ENCODE results near the gene METTL16. TPM values are rescaled to one million over a fixed set of nuclear protein-coding genes. Genes with fewer than 3 reads are reported as not detected.
"Not testable (repeated sequence)": the region's sequence is repeated elsewhere in the genome, so short reads cannot be mapped to it uniquely, and the experiment has no call there.

The METTL16 gene
- total and polyA plus RNA-seq, 4 donors, result 4.1 to 8.9 (median 6.6) TPM

- TF ChIP-seq ATF3 (IDR thresholded peaks at IDR 0.05) (no peak), HNF4A (conservative IDR thresholded peaks at IDR 0.05) (no peak), JUND (IDR thresholded peaks at IDR 0.05) (no peak), FOXA2 (IDR thresholded peaks at IDR 0.05) (no peak), FOXA1 (IDR thresholded peaks at IDR 0.05) (no peak), RAD21 (IDR thresholded peaks at IDR 0.05) (no peak)
Observed at GRCh38 chr17:2532146-2532720, 20.5 kb upstream of the METTL16 start (continued).

- H3K36me3 ChIP-seq (ENCODE audit: control insufficient read depth in 4 of 4, insufficient read depth in 3 of 4, low read depth in 1 of 4, low read length in 3 of 4); H3K9ac ChIP-seq (ENCODE audit: low read depth in 1 of 2, low read length in 2 of 2); H3K9me3 ChIP-seq (ENCODE audit: control insufficient read depth in 4 of 4, low read length in 3 of 4); DNase-seq (ENCODE audit: low spot score); H3K27me3 ChIP-seq (ENCODE audit: control insufficient read depth in 4 of 4, insufficient read depth in 4 of 4, low read length in 3 of 4); H3K4me3 ChIP-seq (ENCODE audit: low read depth in 1 of 3, low read length in 3 of 3); H3K27ac ChIP-seq (ENCODE audit: low read depth in 1 of 2, low read length in 2 of 2); H3K4me1 ChIP-seq (ENCODE audit: control insufficient read depth in 4 of 4, insufficient read depth in 4 of 4, low read length in 3 of 4): not testable (repeated sequence)
- WGBS, result 80% methylated on average over 9 of the region's 9 CpGs
Observed at GRCh38 chr17:2531243-2531954, 19.7 kb upstream of the METTL16 start.

GRCh38 chr17:2521775-2522410, 10.2 kb upstream of the METTL16 start:
- H3K27ac ChIP-seq (ENCODE audit: low read depth in 1 of 2, low read length in 2 of 2); H3K9me3 ChIP-seq (ENCODE audit: control insufficient read depth in 4 of 4, low read length in 3 of 4); H3K4me1 ChIP-seq (ENCODE audit: control insufficient read depth in 4 of 4, insufficient read depth in 4 of 4, low read length in 3 of 4); H3K4me3 ChIP-seq (ENCODE audit: low read depth in 1 of 3, low read length in 3 of 3); H3K9ac ChIP-seq (ENCODE audit: low read depth in 1 of 2, low read length in 2 of 2); DNase-seq (ENCODE audit: low spot score); H3K27me3 ChIP-seq (ENCODE audit: control insufficient read depth in 4 of 4, insufficient read depth in 4 of 4, low read length in 3 of 4); H3K36me3 ChIP-seq (ENCODE audit: control insufficient read depth in 4 of 4, insufficient read depth in 3 of 4, low read depth in 1 of 4, low read length in 3 of 4): not testable (repeated sequence)
- 96% methylated on average over 15 of the region's 15 CpGs for WGBS

GRCh38 chr17:2521257-2521656, 9.6 kb upstream of the METTL16 start:
- TF ChIP-seq TAF1 (conservative IDR thresholded peaks at IDR 0.05) (no peak), SP1 (IDR thresholded peaks at IDR 0.05) (no peak)
- WGBS, result 92% methylated on average over 5 of the region's 5 CpGs
- Histone ChIP-seq H3K4me3 (ENCODE audit: low read depth in 1 of 3, low read length in 3 of 3) (no peak overlapping the region), H3K27ac (ENCODE audit: low read depth in 1 of 2, low read length in 2 of 2) (no peak overlapping the region), H3K27me3 (ENCODE audit: control insufficient read depth in 4 of 4, insufficient read depth in 4 of 4, low read length in 3 of 4) (no peaks in the 10 kb centered on the region), H3K4me1 (ENCODE audit: control insufficient read depth in 4 of 4, insufficient read depth in 4 of 4, low read length in 3 of 4) (no peaks in the 10 kb centered on the region), H3K9ac (ENCODE audit: low read depth in 1 of 2, low read length in 2 of 2) (no peak overlapping the region), H3K36me3 (ENCODE audit: control insufficient read depth in 4 of 4, insufficient read depth in 3 of 4, low read depth in 1 of 4, low read length in 3 of 4) (no peaks in the 10 kb centered on the region), H3K9me3 (ENCODE audit: control insufficient read depth in 4 of 4, low read length in 3 of 4) (no peaks in the 10 kb centered on the region)
- DNase-seq (ENCODE audit: low spot score), result no peak

- 91% methylated on average over 5 of the region's 5 CpGs for WGBS
Observed at GRCh38 chr17:2517539-2517938, 5.9 kb upstream of the METTL16 start.

More at GRCh38 chr17:2517539-2517938, 5.9 kb upstream of the METTL16 start:
- no peaks in the 10 kb centered on the region for H3K4me1 ChIP-seq (ENCODE audit: control insufficient read depth in 4 of 4, insufficient read depth in 4 of 4, low read length in 3 of 4)
- H3K9me3 ChIP-seq (ENCODE audit: control insufficient read depth in 4 of 4, low read length in 3 of 4), result no peaks in the 10 kb centered on the region
- no peak overlapping the region for H3K4me3 ChIP-seq (ENCODE audit: low read depth in 1 of 3, low read length in 3 of 3)
- no peak for TF ChIP-seq NR2F2 (IDR thresholded peaks at IDR 0.05)
- TF ChIP-seq HNF4A (conservative IDR thresholded peaks at IDR 0.05), result no peak
- no peak for TF ChIP-seq RXRA (IDR thresholded peaks at IDR 0.05)
- TF ChIP-seq ZBTB33 (IDR thresholded peaks at IDR 0.05), result no peak
- no peak for TF ChIP-seq CTCF (IDR thresholded peaks at IDR 0.05; ENCODE audit: low read depth, low read length, missing input control)
- TF ChIP-seq FOXA2 (IDR thresholded peaks at IDR 0.05), result no peak
- no peak for TF ChIP-seq GABPA (IDR thresholded peaks at IDR 0.05 in 1 of 2, conservative IDR thresholded peaks at IDR 0.05 in 1 of 2)
- no peak overlapping the region for H3K9ac ChIP-seq (ENCODE audit: low read depth in 1 of 2, low read length in 2 of 2)
- no peaks in the 10 kb centered on the region for H3K36me3 ChIP-seq (ENCODE audit: control insufficient read depth in 4 of 4, insufficient read depth in 3 of 4, low read depth in 1 of 4, low read length in 3 of 4)
- no peaks in the 10 kb centered on the region for H3K27me3 ChIP-seq (ENCODE audit: control insufficient read depth in 4 of 4, insufficient read depth in 4 of 4, low read length in 3 of 4)
- no peak overlapping the region for H3K27ac ChIP-seq (ENCODE audit: low read depth in 1 of 2, low read length in 2 of 2)
- DNase-seq (ENCODE audit: low spot score), result no peak
